ENCODE measurements around the gene GPR155.
A peak's percentile ranks its signal among the peaks of the same experiment; 100 is the strongest.

The GPR155 gene

DNA sequence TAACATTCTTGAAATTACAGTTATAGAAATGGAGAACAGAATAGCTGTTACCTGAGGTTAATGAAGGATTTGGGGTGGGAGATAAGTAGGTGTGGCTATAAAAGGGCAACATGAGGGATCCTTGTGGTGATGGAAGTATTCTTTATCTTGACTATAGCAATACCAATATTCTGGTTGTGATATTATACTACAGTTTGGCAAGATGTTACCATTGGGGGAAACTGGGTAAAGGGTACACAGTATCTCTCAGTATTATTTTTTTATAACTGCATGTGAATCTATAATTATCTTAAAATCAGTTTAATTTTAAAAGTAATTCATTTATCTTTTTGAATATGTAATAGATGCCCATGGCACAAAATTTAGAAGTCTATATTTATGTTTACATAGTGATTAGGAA lies 83.2 kb downstream of the GPR155 start:
- TF ChIP-seq, protein P1, sequence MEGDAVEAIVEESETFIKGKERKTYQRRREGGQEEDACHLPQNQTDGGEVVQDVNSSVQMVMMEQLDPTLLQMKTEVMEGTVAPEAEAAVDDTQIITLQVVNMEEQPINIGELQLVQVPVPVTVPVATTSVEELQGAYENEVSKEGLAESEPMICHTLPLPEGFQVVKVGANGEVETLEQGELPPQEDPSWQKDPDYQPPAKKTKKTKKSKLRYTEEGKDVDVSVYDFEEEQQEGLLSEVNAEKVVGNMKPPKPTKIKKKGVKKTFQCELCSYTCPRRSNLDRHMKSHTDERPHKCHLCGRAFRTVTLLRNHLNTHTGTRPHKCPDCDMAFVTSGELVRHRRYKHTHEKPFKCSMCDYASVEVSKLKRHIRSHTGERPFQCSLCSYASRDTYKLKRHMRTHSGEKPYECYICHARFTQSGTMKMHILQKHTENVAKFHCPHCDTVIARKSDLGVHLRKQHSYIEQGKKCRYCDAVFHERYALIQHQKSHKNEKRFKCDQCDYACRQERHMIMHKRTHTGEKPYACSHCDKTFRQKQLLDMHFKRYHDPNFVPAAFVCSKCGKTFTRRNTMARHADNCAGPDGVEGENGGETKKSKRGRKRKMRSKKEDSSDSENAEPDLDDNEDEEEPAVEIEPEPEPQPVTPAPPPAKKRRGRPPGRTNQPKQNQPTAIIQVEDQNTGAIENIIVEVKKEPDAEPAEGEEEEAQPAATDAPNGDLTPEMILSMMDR (conservative IDR thresholded peaks at IDR 0.05; ENCODE audit: low read depth, low read length): no peak
- no peak overlapping the region for H3K4me3 ChIP-seq (ENCODE audit: low read depth, low read length)
- no peak for DNase-seq (ENCODE audit: low read depth)

DNA sequence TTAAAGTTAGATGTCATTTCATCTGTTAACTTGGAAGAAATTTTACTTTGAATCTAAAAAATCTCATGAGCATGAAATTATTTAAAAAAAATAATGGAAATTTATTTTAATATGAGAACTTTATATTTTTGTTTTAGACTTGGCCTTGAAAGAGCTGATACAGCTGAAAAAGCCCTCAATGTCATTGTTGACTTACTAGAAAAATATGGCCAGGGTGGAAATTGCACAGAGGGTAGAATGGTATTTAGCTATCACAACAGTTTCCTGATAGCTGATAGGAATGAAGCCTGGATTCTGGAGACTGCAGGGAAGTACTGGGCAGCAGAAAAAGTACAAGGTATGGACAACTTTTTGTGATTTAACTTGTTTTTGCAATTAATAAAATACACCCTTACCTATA lies 86.0 kb downstream of the GPR155 start:
- TF ChIP-seq, protein P1 (conservative IDR thresholded peaks at IDR 0.05; ENCODE audit: low read depth, low read length): no peak
- no peak for DNase-seq (ENCODE audit: low read depth)
- no peak overlapping the region for H3K4me3 ChIP-seq (ENCODE audit: low read depth, low read length)

DNA sequence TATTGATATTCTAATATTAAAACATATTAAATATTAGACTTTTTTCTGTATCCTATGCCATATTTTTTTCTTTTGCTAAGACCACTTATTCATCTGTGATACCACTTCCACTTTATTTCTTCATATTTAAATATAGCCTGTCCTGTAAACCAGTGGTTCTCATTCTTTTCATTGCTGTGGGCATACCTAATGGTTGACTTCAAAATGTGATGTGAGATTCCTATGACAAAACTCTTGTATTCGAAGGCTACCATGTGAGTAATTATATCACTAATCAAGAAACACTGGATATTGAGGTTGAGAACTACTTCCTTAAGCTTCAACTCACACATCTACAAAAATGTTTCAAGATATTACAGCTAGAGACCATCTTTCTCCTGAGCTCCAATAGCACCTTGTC lies 87.7 kb downstream of the GPR155 start:
- DNase-seq (ENCODE audit: low read depth): peak; percentile 13
- H3K4me3 ChIP-seq (ENCODE audit: low read depth, low read length): no peak overlapping the region
- TF ChIP-seq, protein P1 (conservative IDR thresholded peaks at IDR 0.05; ENCODE audit: low read depth, low read length): no peak

DNA sequence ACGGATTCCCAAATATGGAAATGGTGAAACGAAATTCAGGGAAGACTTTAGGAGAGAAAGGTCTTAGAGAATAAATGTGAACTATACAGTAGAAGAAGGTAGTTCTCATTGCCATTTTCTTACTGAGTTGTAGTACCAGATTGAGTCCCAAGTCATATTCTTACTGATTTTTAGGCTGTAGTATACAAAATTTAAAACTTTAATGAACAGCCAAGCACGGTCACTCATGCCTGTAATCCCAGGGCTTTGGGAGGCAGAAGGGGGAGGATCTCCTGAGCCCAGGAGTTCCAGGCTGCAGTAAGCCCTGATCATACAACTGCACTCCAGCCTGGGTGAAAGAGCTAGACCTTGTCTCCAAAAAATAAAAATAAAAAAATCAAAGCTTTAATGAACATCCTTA lies 89.1 kb downstream of the GPR155 start:
- TF ChIP-seq, protein P1 (conservative IDR thresholded peaks at IDR 0.05; ENCODE audit: low read depth, low read length): no peak
- DNase-seq (ENCODE audit: low read depth): no peak
- H3K4me3 ChIP-seq (ENCODE audit: low read depth, low read length): no peak overlapping the region

DNA sequence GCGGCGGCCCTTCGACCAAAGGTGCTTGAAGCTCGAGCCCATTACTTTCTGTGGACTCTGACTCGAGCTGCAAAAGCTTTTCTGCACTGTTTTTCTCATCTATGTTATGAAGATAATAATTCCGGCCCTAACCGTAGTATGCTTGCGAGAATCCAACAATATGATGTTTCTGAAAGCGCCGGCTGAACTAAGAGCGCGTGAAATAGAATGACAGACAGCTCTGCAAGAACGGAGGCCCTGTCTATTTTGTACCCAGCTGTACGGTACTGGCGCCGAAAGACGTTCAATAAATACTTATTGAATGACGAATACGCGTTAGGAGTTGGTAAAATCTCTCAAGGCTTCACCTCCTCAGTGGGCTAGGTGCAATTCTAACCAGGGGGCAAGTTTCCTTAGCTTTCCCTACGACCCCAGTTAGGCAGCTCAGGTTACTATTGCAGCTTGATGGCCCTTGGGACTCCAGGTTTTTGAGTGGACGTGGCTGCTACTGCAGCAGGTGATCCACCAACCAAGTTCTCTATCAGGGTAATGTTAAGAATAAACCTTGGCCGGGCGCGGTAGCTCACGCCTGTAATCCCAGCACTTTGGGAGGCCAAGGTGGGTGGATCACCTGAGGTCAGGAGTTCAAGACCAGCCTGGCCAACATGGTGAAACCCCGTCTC lies 90.7 kb downstream of the GPR155 start:
- TF ChIP-seq, protein P1 (conservative IDR thresholded peaks at IDR 0.05; ENCODE audit: low read depth, low read length): no peak
- peak overlapping the region; percentile 78 for H3K4me3 ChIP-seq (ENCODE audit: low read depth, low read length)
- peak; percentile 41 for DNase-seq (ENCODE audit: low read depth)

DNA sequence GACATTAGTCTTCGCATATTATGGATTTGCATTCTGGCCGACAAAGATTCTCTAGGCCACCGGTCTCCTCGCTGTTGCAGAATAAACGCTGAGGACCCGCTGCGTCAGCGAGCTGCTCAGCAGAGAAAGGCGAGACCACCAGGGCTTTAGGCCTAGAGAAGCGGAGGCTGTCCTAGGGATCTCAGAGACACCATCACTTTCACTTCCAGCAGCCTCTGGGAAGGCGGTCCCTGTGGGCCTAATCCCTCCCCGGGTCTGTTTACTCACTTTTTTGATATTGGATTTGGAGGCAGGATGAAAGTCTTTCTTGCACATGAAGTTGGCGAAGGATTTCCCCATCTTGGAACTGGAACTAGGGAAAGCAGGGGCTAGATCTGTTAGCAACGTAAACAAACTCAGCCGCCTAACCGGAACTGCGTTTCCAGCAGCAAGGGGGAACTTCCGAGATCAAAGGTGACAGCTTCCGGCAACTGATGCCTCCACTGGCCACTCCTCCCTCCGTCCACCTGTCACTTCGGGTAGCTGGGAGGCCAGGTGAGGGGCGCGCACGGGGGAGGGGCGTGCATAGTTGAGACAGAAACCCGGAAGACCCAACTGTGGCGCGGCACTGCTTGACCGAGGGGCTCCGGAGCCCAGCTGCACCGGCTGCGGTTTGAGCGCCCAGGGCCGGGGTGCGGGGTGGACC lies 91.4 kb downstream of the GPR155 start, which contains the start of gene SCRN3:
Gene SCRN3, plus strand, starts transcription at position 447 of the 685 bp plus-strand sequence. CDS start 2,554 bp downstream, outside the sequence.
- peak within 1 kb of the TSS; percentile 78 for H3K4me3 ChIP-seq (ENCODE audit: low read depth, low read length)
- DNase-seq (ENCODE audit: low read depth): peak; percentile 81
- TF ChIP-seq, protein P1 (conservative IDR thresholded peaks at IDR 0.05; ENCODE audit: low read depth, low read length): no peak
